MCF 10A (cell line): ENCODE results near the gene CAMK1. TPM values are rescaled to one million over a fixed set of nuclear protein-coding genes. Genes with fewer than 3 reads are reported as not detected.

Experiments
- BruUV-seq: library from RNA; stranded (reverse); fragments of 400-500 nt; replicated peaks from 2 replicates; lab custom pipeline; 2021; lab: Mats Ljungman, UMichigan
- CTCF ChIA-PET: fragments of 300-600 bp; sonication (Branson Sonifier 250); formaldehyde crosslinking; extraction: SDS; loops from one replicate; lab custom pipeline; 2021; ENCODE audit warnings: antibody characterized with exemption, inconsistent platforms; lab: Yijun Ruan, JAX
- POLR2A ChIA-PET: fragments of 300-600, 350-650 bp; sonication (Branson Sonifier 250); formaldehyde crosslinking; extraction: SDS; loops from one replicate; lab custom pipeline; 2020; ENCODE audit warnings: antibody characterized with exemption, inconsistent platforms; lab: Yijun Ruan, JAX
- DNase-seq: peaks from one replicate; pipeline ENCODE4 v3.0.0-alpha.2; 2018; ENCODE audit not compliant: unreplicated experiment
- H3K27ac Mint-ChIP-seq: one replicate; pipeline ENCODE4 v1.8.0; 2022; ENCODE audit warnings: mild to moderate bottlenecking, low read depth, mixed read lengths; ENCODE audit not compliant: unreplicated experiment
- H3K27me3 Mint-ChIP-seq: one replicate; pipeline ENCODE4 v1.8.0; 2022; ENCODE audit warnings: mixed read lengths; ENCODE audit not compliant: insufficient read depth, unreplicated experiment
- H3K36me3 Mint-ChIP-seq: one replicate; pipeline ENCODE4 v1.8.0; 2022; ENCODE audit warnings: mild to moderate bottlenecking, moderate library complexity, mixed read lengths; ENCODE audit not compliant: insufficient read depth, unreplicated experiment
- H3K4me1 Mint-ChIP-seq: one replicate; pipeline ENCODE4 v1.8.0; 2022; ENCODE audit warnings: mixed read lengths; ENCODE audit not compliant: insufficient read depth, unreplicated experiment
- H3K4me3 Mint-ChIP-seq: one replicate; pipeline ENCODE4 v1.8.0; 2022; ENCODE audit warnings: mild to moderate bottlenecking, moderate library complexity, mixed read lengths; ENCODE audit not compliant: unreplicated experiment
- H3K9me3 Mint-ChIP-seq: one replicate; pipeline ENCODE4 v1.8.0; 2022; ENCODE audit warnings: mixed read lengths; ENCODE audit not compliant: unreplicated experiment
- intact Hi-C: fragments of 100-400 bp; cut with micrococcal nuclease; formaldehyde crosslinking; loops from 2 replicates; pipeline ENCODE4 v1.14.1; 2022
- total RNA-seq: library from RNA; stranded (reverse); gene quantifications from 2 replicates; pipeline ENCODE4 v1.2.3, GENCODE V29; 2022
- TF ChIP-seq, protein P1 (sequence below): fragments of 200-600 bp; IDR thresholded peaks from one replicate; pipeline ENCODE4 v1.8.0; 2022; ENCODE audit warnings: antibody characterized with exemption, mild to moderate bottlenecking; ENCODE audit not compliant: unreplicated experiment

Gene CAMK1
- total RNA-seq, 1 experiment from 2014 or later: 8.3 TPM

DNA sequence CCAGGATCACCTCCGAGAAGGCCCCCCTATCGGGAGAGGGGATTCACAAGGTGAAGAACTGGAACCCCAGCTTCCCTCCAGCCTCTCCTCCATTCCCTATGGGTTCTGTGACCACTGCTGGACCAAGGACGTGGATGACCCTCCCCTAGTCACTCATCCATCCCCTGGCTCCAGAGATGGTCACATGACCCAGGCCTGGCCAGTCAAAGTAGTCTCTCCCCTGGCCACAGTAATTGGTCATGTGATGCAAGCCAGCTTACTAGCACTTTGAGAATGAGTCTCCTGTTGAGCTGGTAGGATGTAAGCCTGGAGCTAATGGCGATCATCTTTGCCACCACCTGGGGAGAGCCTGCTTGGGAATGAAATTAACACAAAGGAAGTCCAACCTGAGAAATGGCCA, 3.9 kb downstream of the CAMK1 start:
- Mint-ChIP-seq H3K27me3 (no peaks in the 10 kb centered on the region), H3K4me1 (peaks cover 7% of the 10 kb centered on the region), H3K9me3 (no peaks in the 10 kb centered on the region), H3K4me3 (no peak overlapping the region), H3K36me3 (peaks cover 8% of the 10 kb centered on the region), H3K27ac (no peak overlapping the region)
- DNase-seq: no peak
- intact Hi-C loops: no loop called here
- TF ChIP-seq, protein P1, sequence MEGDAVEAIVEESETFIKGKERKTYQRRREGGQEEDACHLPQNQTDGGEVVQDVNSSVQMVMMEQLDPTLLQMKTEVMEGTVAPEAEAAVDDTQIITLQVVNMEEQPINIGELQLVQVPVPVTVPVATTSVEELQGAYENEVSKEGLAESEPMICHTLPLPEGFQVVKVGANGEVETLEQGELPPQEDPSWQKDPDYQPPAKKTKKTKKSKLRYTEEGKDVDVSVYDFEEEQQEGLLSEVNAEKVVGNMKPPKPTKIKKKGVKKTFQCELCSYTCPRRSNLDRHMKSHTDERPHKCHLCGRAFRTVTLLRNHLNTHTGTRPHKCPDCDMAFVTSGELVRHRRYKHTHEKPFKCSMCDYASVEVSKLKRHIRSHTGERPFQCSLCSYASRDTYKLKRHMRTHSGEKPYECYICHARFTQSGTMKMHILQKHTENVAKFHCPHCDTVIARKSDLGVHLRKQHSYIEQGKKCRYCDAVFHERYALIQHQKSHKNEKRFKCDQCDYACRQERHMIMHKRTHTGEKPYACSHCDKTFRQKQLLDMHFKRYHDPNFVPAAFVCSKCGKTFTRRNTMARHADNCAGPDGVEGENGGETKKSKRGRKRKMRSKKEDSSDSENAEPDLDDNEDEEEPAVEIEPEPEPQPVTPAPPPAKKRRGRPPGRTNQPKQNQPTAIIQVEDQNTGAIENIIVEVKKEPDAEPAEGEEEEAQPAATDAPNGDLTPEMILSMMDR: no peak
- BruUV-seq: no TSS peak
- ChIA-PET POLR2A (no interaction called here), CTCF (interaction anchor here (0.6 kb wide), 2 partner anchors 33 to 251 kb away, joined by 4 read pairs; no protein-coding TSS in a partner anchor)

DNA sequence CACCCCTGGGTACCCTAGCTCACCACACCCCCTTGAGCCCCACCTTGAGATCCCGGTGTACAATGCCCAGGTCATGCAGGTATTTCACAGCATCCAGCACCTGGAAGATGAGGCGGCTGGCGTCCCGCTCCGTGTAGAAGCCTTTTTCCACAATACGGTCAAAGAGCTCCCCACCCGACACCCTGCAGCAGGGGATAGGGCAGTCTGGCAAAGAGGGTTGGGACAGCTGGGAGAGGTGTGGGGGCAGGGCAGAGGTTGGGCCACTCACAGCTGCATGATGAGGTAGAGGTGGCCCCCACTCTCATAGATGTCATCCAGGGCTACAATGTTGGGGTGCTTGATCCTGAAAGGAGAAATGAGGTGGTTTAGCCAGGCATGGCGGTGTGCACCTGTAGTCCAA, 6.9 kb downstream of the CAMK1 start:
- Mint-ChIP-seq H3K36me3 (peaks cover 7% of the 10 kb centered on the region), H3K4me3 (no peak overlapping the region), H3K27ac (no peak overlapping the region), H3K4me1 (no peaks in the 10 kb centered on the region), H3K27me3 (no peaks in the 10 kb centered on the region), H3K9me3 (no peaks in the 10 kb centered on the region)
- ChIA-PET CTCF (interaction anchor here (1.0 kb wide), 2 partner anchors 8 to 36 kb away, joined by 4 to 5 read pairs; no protein-coding TSS in a partner anchor), POLR2A (no interaction called here)
- DNase-seq: no peak
- TF ChIP-seq, protein P1: no peak
- BruUV-seq: no TSS peak
- intact Hi-C loops: no loop called here

DNA sequence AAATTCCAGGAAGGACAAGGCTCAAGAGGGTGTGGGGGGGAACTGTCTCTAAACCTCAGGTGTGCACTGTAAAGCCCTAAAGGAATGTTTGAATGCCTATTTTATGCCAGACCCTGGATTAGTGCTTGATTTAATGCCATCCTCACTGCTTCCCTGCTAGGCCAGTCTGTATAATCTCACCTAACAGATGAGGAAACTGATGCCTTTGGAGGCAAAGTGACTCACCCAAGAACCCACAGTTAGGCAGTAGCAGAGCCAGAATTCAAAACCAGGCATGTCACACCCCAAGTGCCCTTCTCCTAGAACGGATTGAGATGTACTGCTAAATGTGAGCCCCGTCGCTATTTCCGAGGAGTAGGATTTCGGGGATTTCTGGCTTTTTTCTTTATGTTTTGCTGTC, 7.8 kb downstream of the CAMK1 start:
- ChIA-PET POLR2A (no interaction called here), CTCF (interaction anchor here (0.6 kb wide), 1 partner anchor 591 kb away, joined by 6 read pairs; no protein-coding TSS in a partner anchor)
- H3K27ac Mint-ChIP-seq: no peak overlapping the region
- H3K27me3 Mint-ChIP-seq: no peaks in the 10 kb centered on the region
- no peak overlapping the region for H3K4me3 Mint-ChIP-seq
- intact Hi-C loops: no loop called here
- peaks cover 7% of the 10 kb centered on the region for H3K36me3 Mint-ChIP-seq
- DNase-seq: no peak
- TF ChIP-seq, protein P1: no peak
- no TSS peak for BruUV-seq
- no peaks in the 10 kb centered on the region for H3K4me1 Mint-ChIP-seq
- H3K9me3 Mint-ChIP-seq: no peaks in the 10 kb centered on the region

DNA sequence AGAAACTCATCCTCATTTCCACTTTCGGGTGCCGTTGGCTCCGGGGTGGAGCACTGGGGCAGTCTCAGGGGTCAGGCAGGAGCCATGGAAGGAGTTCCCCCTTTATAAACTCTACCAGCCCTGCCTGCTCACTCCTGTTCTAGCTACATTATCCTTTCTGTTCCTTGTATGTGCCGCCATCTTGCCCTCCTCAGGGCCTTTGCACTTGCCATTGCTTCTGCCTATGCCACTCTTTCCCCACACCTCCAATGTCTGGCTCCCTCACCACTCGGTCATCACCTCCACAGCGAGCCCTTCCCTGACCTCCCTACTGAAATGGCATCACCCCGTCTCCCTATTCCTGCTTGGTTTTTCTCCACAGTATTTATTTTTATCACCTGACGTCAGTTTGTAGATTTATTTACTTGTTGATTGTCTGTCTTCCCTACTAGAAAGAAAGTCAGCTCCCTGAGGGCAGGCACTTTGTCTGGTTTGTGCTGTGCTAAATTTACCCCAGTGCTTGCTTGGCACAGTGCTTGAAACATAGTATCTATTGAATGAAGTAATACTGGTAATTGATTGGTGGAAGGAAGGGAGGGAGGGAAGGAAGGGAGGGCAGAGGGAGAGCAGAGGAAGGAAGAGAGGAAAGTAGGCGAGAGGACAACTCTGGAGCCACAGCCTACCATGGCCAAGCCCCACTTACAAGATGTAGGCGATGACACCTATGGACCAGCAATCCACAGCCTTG, 8.8 kb downstream of the CAMK1 start:
- Mint-ChIP-seq H3K27ac (no peak overlapping the region), H3K4me1 (no peaks in the 10 kb centered on the region), H3K4me3 (no peak overlapping the region), H3K9me3 (no peaks in the 10 kb centered on the region), H3K36me3 (peaks cover 7% of the 10 kb centered on the region), H3K27me3 (no peaks in the 10 kb centered on the region)
- POLR2A ChIA-PET: interaction anchor here (1.2 kb wide), 1 partner anchor 8 kb away, joined by 3 read pairs; no protein-coding TSS in a partner anchor
- BruUV-seq: no TSS peak
- CTCF ChIA-PET: no interaction called here
- DNase-seq: no peak
- intact Hi-C loops: no loop called here
- TF ChIP-seq, protein P1: no peak
